Fibroblast of peridontal ligament (primary cell): ENCODE data around the gene BTBD3.

Experiments used
- DNase-seq: peaks from one replicate; pipeline ENCODE4 v3.0.0-alpha.2; 2010; ENCODE audit errors: extremely low read depth

Gene BTBD3

DNA sequence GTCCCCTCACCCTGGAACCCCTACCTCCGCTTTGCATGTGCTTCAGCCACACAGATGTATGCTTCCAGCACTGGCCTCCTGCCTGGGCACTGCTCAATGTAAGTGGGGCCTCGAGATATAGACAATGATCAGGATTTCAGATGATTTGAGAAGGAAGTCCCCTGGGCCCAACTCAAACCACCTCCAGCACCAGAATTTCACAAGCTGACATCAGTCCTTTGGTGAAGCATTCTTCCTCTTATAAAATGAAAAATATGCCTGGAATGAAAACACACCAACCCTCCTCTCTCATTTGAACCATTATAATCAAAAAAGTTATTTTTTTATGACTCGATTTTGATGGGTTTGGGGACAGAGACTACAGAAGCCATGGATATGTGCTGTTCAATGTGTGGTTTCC lies 48.5 kb downstream of the BTBD3 start:
- peak; percentile 2 for DNase-seq

DNA sequence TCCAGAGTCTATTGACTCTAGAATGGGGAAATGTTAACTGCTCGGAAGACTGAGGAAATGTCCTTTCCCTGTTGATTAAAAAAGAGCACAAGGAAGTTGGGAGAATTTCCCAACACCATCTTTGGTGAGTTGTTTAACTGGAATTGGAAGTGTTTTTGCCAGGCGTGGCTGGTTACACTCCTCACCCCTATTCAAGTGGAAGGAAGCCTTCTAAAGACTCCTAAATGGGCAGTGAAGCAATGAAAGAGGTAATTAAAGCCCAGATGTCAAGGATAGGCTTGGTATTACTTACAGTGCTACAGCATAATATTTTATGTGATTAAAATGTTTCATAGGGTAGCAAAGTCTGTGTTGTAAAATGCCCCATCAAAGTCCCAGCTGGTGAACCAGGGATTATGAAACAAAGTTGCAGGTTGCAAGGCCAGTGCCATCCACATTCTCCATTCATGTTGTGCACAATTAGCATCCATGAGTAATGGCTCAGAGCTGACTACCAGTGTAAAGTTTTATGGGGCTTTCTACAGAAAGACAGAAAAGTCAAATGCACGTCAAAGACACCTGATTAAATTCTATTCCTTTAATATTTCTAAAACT lies 52.6 kb downstream of the BTBD3 start:
- DNase-seq = no peak

DNA sequence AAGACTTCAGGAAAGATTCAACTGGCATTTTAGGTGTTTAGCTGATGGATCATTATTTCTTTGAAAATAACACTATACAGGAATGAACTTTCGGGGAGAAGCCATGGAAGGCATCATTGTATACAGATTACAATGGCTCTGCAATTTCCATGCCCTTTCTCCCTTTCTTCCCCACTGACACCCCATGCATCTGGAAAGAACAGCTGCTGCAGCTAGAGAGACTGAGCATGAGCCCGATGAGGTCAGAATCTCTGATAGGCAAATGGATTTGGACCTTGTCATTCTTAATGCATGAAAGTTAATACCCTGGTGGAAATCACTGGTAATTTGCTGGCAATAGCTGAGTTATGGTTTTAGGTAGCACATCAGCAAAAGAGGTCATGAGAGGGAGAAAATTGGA lies 54.8 kb downstream of the BTBD3 start:
- no peak for DNase-seq
